Endothelial cell of umbilical vein (primary cell): ENCODE results near the gene GSC2. TPM values are rescaled to one million over a fixed set of nuclear protein-coding genes. Genes with fewer than 3 reads are reported as not detected.

Experiments used
- BruUV-seq: library from RNA; stranded (reverse); fragments of 400-500 nt; replicated peaks from 2 replicates; lab custom pipeline; 2021; lab: Mats Ljungman, UMichigan
- CTCF ChIA-PET: fragments of 300-600, 350-600 bp; sonication (Branson Sonifier 250); formaldehyde crosslinking; loops from one replicate; lab custom pipeline; 2021; ENCODE audit warnings: antibody characterized with exemption, inconsistent platforms; lab: Charles Lee
- POLR2A ChIA-PET: fragments of 300-600, 350-600 bp; sonication (Branson Sonifier 250); formaldehyde crosslinking; loops from one replicate; lab custom pipeline; 2021; ENCODE audit warnings: antibody characterized with exemption, inconsistent platforms; lab: Charles Lee
- DNase-seq: peaks from one replicate; pipeline ENCODE4 v3.0.0-alpha.2; 2011; ENCODE audit warnings: low read depth, low spot score
- FAIRE-seq: peaks from 2 replicates; lab custom pipeline; 2011; peaks lifted over from hg19 to GRCh38; lab: Jason Lieb, UNC
- H2AFZ ChIP-seq: 2 replicates; pipeline ENCODE4 v1.6.0; 2012; ENCODE audit warnings: low read depth, low read length, control low read depth, inconsistent platforms
- H3K27ac ChIP-seq: 2 replicates; pipeline ENCODE4 v1.5.1; 2011; ENCODE audit warnings: low read depth, mild to moderate bottlenecking, control low read depth, low read length, moderate library complexity; ENCODE audit not compliant: insufficient read depth
- H3K27me3 ChIP-seq, 2 experiments: 2 replicates each; pipeline versions ENCODE4 v1.6.0 to v1.6.1; 2011; ENCODE audit warnings: low read length in 2 of 2, mixed read lengths in 1 of 2; ENCODE audit not compliant: control insufficient read depth in 2 of 2, insufficient read depth in 2 of 2
- H3K36me3 ChIP-seq, 2 experiments: 2 replicates in 1 of 2; 3 replicates in 1 of 2; pipeline ENCODE4 v1.5.1; 2011; ENCODE audit warnings: low read length in 2 of 2, mild to moderate bottlenecking in 1 of 2, moderate library complexity in 1 of 2; ENCODE audit not compliant: control insufficient read depth in 2 of 2, insufficient read depth in 2 of 2; ENCODE audit errors: extremely low read depth in 1 of 2
- H3K4me1 ChIP-seq: 3 replicates; pipeline ENCODE4 v1.5.1; 2011; ENCODE audit warnings: mild to moderate bottlenecking, low read length; ENCODE audit not compliant: control insufficient read depth, insufficient read depth; ENCODE audit errors: extremely low read depth
- H3K4me2 ChIP-seq: 2 replicates; pipeline ENCODE4 v1.6.1; 2011; ENCODE audit warnings: low read length, control low read depth, mixed read lengths; ENCODE audit not compliant: insufficient read depth
- H3K4me3 ChIP-seq, 3 experiments: fragments of 200-600 bp in 1 of 3; sonication (generic), shearing (Covaris generic) in 1 of 3; replicated peaks in 1 of 3; 2 replicates each; pipeline ENCODE4 v1.5.1; 2011 to 2016; ENCODE audit warnings: control low read depth in 3 of 3, low read length in 3 of 3, mild to moderate bottlenecking in 2 of 3, inconsistent platforms in 1 of 3, low read depth in 1 of 3, moderate library complexity in 1 of 3; ENCODE audit not compliant: insufficient read depth in 1 of 3
- H3K79me2 ChIP-seq: 2 replicates; pipeline ENCODE4 v1.6.0; 2012; ENCODE audit warnings: low read length, inconsistent platforms; ENCODE audit not compliant: control insufficient read depth, insufficient read depth
- H3K9ac ChIP-seq: replicated peaks from 2 replicates; pipeline ENCODE3; 2011; ENCODE audit warnings: low read length, control low read depth; ENCODE audit not compliant: insufficient read depth; ENCODE audit errors: extremely low read depth
- H3K9me1 ChIP-seq: replicated peaks from 3 replicates; pipeline ENCODE4 v1.6.0; 2011; ENCODE audit warnings: mild to moderate bottlenecking, low read length; ENCODE audit not compliant: control insufficient read depth, insufficient read depth; ENCODE audit errors: extremely low read depth
- H3K9me3 ChIP-seq: replicated peaks from 2 replicates; pipeline ENCODE4 v1.5.1; 2012; ENCODE audit warnings: low read length, inconsistent platforms; ENCODE audit not compliant: control insufficient read depth, insufficient read depth
- H4K20me1 ChIP-seq: replicated peaks from 2 replicates; pipeline ENCODE3; 2011; ENCODE audit warnings: mild to moderate bottlenecking, low read length; ENCODE audit not compliant: control insufficient read depth, insufficient read depth; ENCODE audit errors: extremely low read depth
- CTCF ChIP-seq, 2 donors: IDR thresholded peaks; 1 replicate in 1 of 2; 2 replicates in 1 of 2; pipeline ENCODE4 v1.5.1; 2011; ENCODE audit warnings: low read length in 2 of 2, mild to moderate bottlenecking in 2 of 2, moderate library complexity in 2 of 2, control low read depth in 1 of 2, inconsistent platforms in 1 of 2, low read depth in 1 of 2; ENCODE audit not compliant: insufficient read depth in 1 of 2; ENCODE audit errors: extremely low read depth in 1 of 2
- EZH2 ChIP-seq: IDR thresholded peaks from 2 replicates; pipeline ENCODE4 v1.6.1; 2012; ENCODE audit warnings: borderline replicate concordance, low read depth, mild to moderate bottlenecking, moderate library complexity, low read length, inconsistent platforms; ENCODE audit not compliant: severe bottlenecking
- FOS ChIP-seq: IDR thresholded peaks from 2 replicates; pipeline ENCODE4 v1.6.1; 2011; ENCODE audit warnings: mild to moderate bottlenecking, low read length, moderate library complexity, borderline replicate concordance; ENCODE audit not compliant: insufficient read depth
- GATA2 ChIP-seq: IDR thresholded peaks from 2 replicates; pipeline ENCODE4 v1.7.0; 2011; ENCODE audit warnings: low read depth, mild to moderate bottlenecking, moderate library complexity, mixed read lengths, low read length; ENCODE audit not compliant: insufficient read length, insufficient read depth
- JUN ChIP-seq: IDR thresholded peaks from 2 replicates; pipeline ENCODE4 v1.6.1; 2011; ENCODE audit warnings: borderline replicate concordance, low read depth; ENCODE audit not compliant: insufficient read length, insufficient read depth
- MAX ChIP-seq: IDR thresholded peaks from 2 replicates; pipeline ENCODE4 v1.6.1; 2011; ENCODE audit not compliant: insufficient read depth, insufficient read length
- MYC ChIP-seq: IDR thresholded peaks from one replicate; pipeline ENCODE4 v1.6.1; 2011; ENCODE audit warnings: mild to moderate bottlenecking, low read depth, low read length
- POLR2A ChIP-seq: IDR thresholded peaks from 2 replicates; pipeline ENCODE4 v1.6.1; 2012; ENCODE audit warnings: low read depth, mild to moderate bottlenecking, control low read depth, low read length
- POLR2AphosphoS5 ChIP-seq: IDR thresholded peaks from 2 replicates; pipeline ENCODE4 v1.6.1; 2012; ENCODE audit warnings: low read depth, mild to moderate bottlenecking, control low read depth, low read length, moderate library complexity; ENCODE audit not compliant: insufficient read depth
- dilution Hi-C: fragments of 300-500 bp; cut with MboI; formaldehyde crosslinking; loops from one replicate; pipeline ENCODE4 v1.15.0; 2019; ENCODE audit warnings: low sequenced_read_pairs; ENCODE audit not compliant: extremely low pct_ligation_motif_present
- intact Hi-C: fragments of 100-400 bp; cut with micrococcal nuclease; formaldehyde crosslinking; loops from one replicate; pipeline ENCODE4 v1.10.0; 2022
- polyA plus RNA-seq, 4 experiments: library from polyadenylated mRNA; depleted of rRNA in 3 of 4; stranded (reverse) in 3 of 4; unstranded in 1 of 4; fragments of >200 nt; gene quantifications; 2 replicates each; pipeline versions ENCODE4 v1.2.1 to v1.2.3, GENCODE V29; 2011 to 2012; ENCODE audit warnings: missing spikeins in 1 of 4
- total RNA-seq: library from RNA; stranded (reverse); gene quantifications from 2 replicates; pipeline ENCODE4 v1.2.3, GENCODE V29; 2021

The GSC2 gene
- total and polyA plus RNA-seq, 2 donors (not counting 3 experiments of a cell fraction or from before 2014, with no cell fraction given), result not detected

- dilution Hi-C loops, result no loop called here
- no peaks in the 10 kb centered on the region for H4K20me1 ChIP-seq
- ChIA-PET CTCF (no interaction called here), POLR2A (no interaction called here)
- H3K4me3 ChIP-seq, result no peak overlapping the region
- H3K9me1 ChIP-seq, result no peaks in the 10 kb centered on the region
- no peak overlapping the region for H3K27ac ChIP-seq
- peaks cover 13 to 54% of the 10 kb centered on the region in 2 experiments for H3K36me3 ChIP-seq
- peaks cover 11% of the 10 kb centered on the region for H3K79me2 ChIP-seq
- DNase-seq (no peak), FAIRE-seq (no peak)
- no TSS peak for BruUV-seq
- no peak overlapping the region for H3K4me2 ChIP-seq
- intact Hi-C loops, result no loop called here
- no peak overlapping the region for H2AFZ ChIP-seq
- no peaks in the 10 kb centered on the region for H3K27me3 ChIP-seq
- TF ChIP-seq JUN (no peak), POLR2A (no peak), EZH2 (no peak), MAX (no peak), POLR2AphosphoS5 (no peak), CTCF (IDR thresholded peaks at IDR 0.05; ENCODE audit: extremely low read depth in 1 of 2, insufficient read depth in 1 of 2, low read depth in 1 of 2, low read length in 2 of 2) (no peak), MYC (no peak)
- no peak overlapping the region for H3K9ac ChIP-seq
- peaks cover 7% of the 10 kb centered on the region for H3K4me1 ChIP-seq
- no peaks in the 10 kb centered on the region for H3K9me3 ChIP-seq
These were observed 10.1 kb downstream of the GSC2 start for GRCh38 chr22:19139974-19140373.

- Histone ChIP-seq H3K9me3 (no peaks in the 10 kb centered on the region), H3K79me2 (peaks cover 7% of the 10 kb centered on the region), H3K4me3 (no peak overlapping the region), H3K9ac (no peak overlapping the region), H3K9me1 (no peaks in the 10 kb centered on the region), H3K27me3 (no peaks in the 10 kb centered on the region), H3K36me3 (peaks cover 16 to 63% of the 10 kb centered on the region in 2 experiments), H3K4me1 (peaks cover 7% of the 10 kb centered on the region), H3K27ac (no peak overlapping the region), H2AFZ (no peak overlapping the region), H3K4me2 (no peak overlapping the region), H4K20me1 (no peaks in the 10 kb centered on the region)
- no peak for DNase-seq
- no peak for FAIRE-seq
- BruUV-seq, result no TSS peak
- ChIA-PET POLR2A (no interaction called here), CTCF (interaction anchor here (1.1 kb wide), 1 partner anchor 23 kb away, joined by 4 read pairs; no protein-coding TSS in a partner anchor)
- intact Hi-C loops (no loop called here), dilution Hi-C loops (no loop called here)
- TF ChIP-seq FOS, result no peak
- TF ChIP-seq EZH2, result no peak
- no peak for TF ChIP-seq CTCF (IDR thresholded peaks at IDR 0.05; ENCODE audit: extremely low read depth in 1 of 2, insufficient read depth in 1 of 2, low read depth in 1 of 2, low read length in 2 of 2)
- TF ChIP-seq POLR2A, result no peak
- TF ChIP-seq JUN, result no peak
- TF ChIP-seq GATA2, result no peak
- TF ChIP-seq MAX, result no peak
- TF ChIP-seq POLR2AphosphoS5, result no peak
- TF ChIP-seq MYC, result no peak
These were observed 11.1 kb downstream of the GSC2 start for GRCh38 chr22:19139001-19139356.
